ENCODE results near the gene ATXN1. TPM values are rescaled to one million over a fixed set of nuclear protein-coding genes. Genes with fewer than 3 reads are reported as not detected.

Gene ATXN1
- total and polyA plus RNA-seq, 2 of the 13 experiments (the other 11 are each of a cell fraction or from before 2014, with no cell fraction given) = 20.7 to 39.5 TPM

DNA sequence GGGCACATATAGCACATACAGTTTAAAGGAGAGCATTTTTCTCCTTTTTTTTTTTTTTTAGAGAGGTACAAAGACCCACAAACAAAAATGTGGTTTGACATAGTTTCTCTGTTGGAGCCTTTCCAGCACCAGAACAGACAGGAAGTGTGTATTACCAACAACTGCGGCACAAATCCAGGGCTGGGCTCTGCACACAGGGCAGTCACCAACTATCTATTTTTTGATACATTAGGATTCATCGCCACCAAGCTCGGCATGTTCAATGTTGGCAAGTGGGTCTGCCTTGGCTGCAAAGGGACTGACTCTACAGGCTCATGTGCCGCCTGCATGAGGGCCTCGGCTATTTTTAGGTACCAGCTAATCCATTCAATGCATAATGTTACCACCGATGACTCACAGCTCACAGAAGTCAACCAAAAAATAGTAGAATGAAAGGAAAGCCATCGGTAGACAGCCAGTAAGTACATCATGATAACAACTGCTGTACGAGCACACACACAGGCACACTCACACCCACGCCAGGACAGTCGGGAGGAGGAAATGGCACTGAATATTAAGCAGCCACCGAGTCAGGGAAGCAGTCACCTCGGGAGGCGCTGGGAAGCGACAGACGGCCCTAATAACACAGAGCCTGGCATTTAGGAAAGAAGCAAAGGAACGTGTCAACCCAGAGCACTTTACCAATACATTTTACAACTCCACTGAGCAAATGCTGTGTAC, 441.3 kb downstream of the ATXN1 start:
- no peak for TF ChIP-seq SSRP1 (CRISPR knock-in tag; IDR thresholded peaks at IDR 0.05)
- no peak for TF ChIP-seq ZFP36 (IDR thresholded peaks at IDR 0.05; ENCODE audit: borderline replicate concordance, low read depth, low read length, partially characterized antibody)
- no peak for TF ChIP-seq ZNF124 (CRISPR knock-in tag; IDR thresholded peaks at IDR 0.05)
- TF ChIP-seq SUZ12 (IDR thresholded peaks at IDR 0.05; ENCODE audit: low read depth, low read length) = no peak

DNA sequence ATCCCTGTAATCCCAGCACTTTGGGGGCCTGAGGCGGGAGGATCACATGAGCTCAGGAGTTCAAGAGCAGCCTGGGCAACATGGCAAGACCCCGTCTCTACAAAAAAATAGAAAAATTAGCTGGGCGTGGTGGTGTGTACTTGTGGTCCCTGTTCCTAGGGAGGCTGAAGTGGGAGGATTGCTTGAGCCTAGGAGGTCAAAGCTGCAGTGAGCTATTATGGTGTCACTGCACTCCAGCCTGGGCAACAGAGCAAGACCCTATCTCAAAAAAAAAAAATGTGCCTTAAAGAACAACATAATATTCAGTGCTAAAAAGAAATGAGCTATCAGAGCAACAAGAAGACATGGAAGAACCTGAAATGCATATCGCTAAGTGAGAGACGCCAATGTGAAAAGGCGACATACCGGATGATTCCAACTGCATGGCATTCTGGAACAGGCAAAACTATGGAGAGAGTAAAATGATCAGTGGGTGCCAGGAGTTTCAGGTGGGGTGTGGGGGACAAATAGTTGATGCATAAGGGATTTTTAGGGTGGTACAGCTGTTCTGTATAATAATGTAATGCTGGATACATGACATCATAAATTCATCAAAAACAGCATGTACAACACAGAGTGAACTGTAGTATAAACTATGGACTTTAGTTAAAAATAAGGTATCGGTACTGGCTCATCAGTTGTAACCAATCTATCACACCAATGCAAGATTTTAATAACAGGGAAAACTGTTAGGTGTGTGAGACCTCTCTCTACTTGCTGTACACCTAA, 442.1 kb downstream of the ATXN1 start:
- no peak for DNase-seq (ENCODE audit: low spot score)

More for the DNA sequence above, 441.3 kb downstream of the ATXN1 start:
- in situ Hi-C loops (cut with HindIII; ENCODE audit: extremely low pct_ligation_motif_present, low pct_unique_long_range_greater_than_20kb) = no loop called here
- no peak overlapping the region for H3K9ac ChIP-seq (ENCODE audit: insufficient read depth, low read depth, low read length)
- H3K4me3 ChIP-seq (replicated peaks in 1 of 3; ENCODE audit: insufficient read depth in 1 of 3, low read depth in 2 of 3, low read length in 3 of 3) = no peak overlapping the region
- peaks cover 16% of the 10 kb centered on the region for H3K4me1 ChIP-seq (ENCODE audit: insufficient read depth, low read length)
- ChIA-PET POLR2A (no interaction called here), CTCF (ENCODE audit: low intra/inter-chr PET ratio, low total read pairs) (no interaction called here)
- H3K27ac ChIP-seq (ENCODE audit: extremely low read length, insufficient read depth, low read length) = no peak overlapping the region
- H3K36me3 ChIP-seq (replicated peaks in 1 of 2; ENCODE audit: control insufficient read depth in 1 of 2, insufficient read depth in 2 of 2, low read length in 2 of 2) = peaks cover 8 to 20% of the 10 kb centered on the region in 2 experiments; a peak in 3 of 5 replicates
- 98% methylated on average over 16 of the region's 16 CpGs for WGBS (ENCODE audit: low lambda C conversion rate)
- ATAC-seq (no peak), DNase-seq (ENCODE audit: low spot score) (no peak), FAIRE-seq (no peak)
- BruUV-seq (replicated peaks) = no TSS peak
- no peak overlapping the region for H2AFZ ChIP-seq (ENCODE audit: low read length)
- intact Hi-C loops (cut with micrococcal nuclease; ENCODE audit: unreplicated experiment) = no loop called here
- no peak overlapping the region for H3K4me2 ChIP-seq (ENCODE audit: low read depth, low read length)
- H3K27me3 ChIP-seq (ENCODE audit: control insufficient read depth in 1 of 2, insufficient read depth in 2 of 2, low read length in 2 of 2) = no peaks in the 10 kb centered on the region
- no peaks in the 10 kb centered on the region for H3K79me2 ChIP-seq (ENCODE audit: insufficient read depth, low read length)
- H4K20me1 ChIP-seq (ENCODE audit: insufficient read depth, low read length) = 0 out of 2 replicates have a peak, but pooled peaks cover 3% of the 10 kb centered on the region
- no peaks in the 10 kb centered on the region for H3K9me3 ChIP-seq (ENCODE audit: low read length)

More for the DNA sequence above, 442.1 kb downstream of the ATXN1 start:
- Histone ChIP-seq H3K4me2 (ENCODE audit: low read depth, low read length) (no peak overlapping the region), H3K79me2 (ENCODE audit: insufficient read depth, low read length) (no peaks in the 10 kb centered on the region), H3K36me3 (replicated peaks in 1 of 2; ENCODE audit: control insufficient read depth in 1 of 2, insufficient read depth in 2 of 2, low read length in 2 of 2) (peaks cover 8 to 20% of the 10 kb centered on the region in 2 experiments; a peak in 2 of 5 replicates), H3K9ac (ENCODE audit: insufficient read depth, low read depth, low read length) (no peak overlapping the region), H3K27me3 (ENCODE audit: control insufficient read depth in 1 of 2, insufficient read depth in 2 of 2, low read length in 2 of 2) (no peaks in the 10 kb centered on the region), H3K4me1 (ENCODE audit: insufficient read depth, low read length) (peaks cover 8% of the 10 kb centered on the region; the same call in 1 of the 2 replicates), H4K20me1 (ENCODE audit: insufficient read depth, low read length) (0 out of 2 replicates have a peak, but pooled peaks cover 3% of the 10 kb centered on the region), H3K9me3 (ENCODE audit: low read length) (no peaks in the 10 kb centered on the region), H2AFZ (ENCODE audit: low read length) (no peak overlapping the region), H3K4me3 (replicated peaks in 1 of 3; ENCODE audit: insufficient read depth in 1 of 3, low read depth in 2 of 3, low read length in 3 of 3) (no peak overlapping the region), H3K27ac (ENCODE audit: extremely low read length, insufficient read depth, low read length) (no peak overlapping the region)
- 98% methylated on average over 8 of the region's 8 CpGs for WGBS (ENCODE audit: low lambda C conversion rate)
- no TSS peak for BruUV-seq (replicated peaks)
- in situ Hi-C loops (cut with HindIII; ENCODE audit: extremely low pct_ligation_motif_present, low pct_unique_long_range_greater_than_20kb) (no loop called here), intact Hi-C loops (cut with micrococcal nuclease; ENCODE audit: unreplicated experiment) (no loop called here)
- TF ChIP-seq ARHGAP35 (CRISPR knock-in tag; IDR thresholded peaks at IDR 0.05; ENCODE audit: borderline replicate concordance) (no peak), ATF7 (IDR thresholded peaks at IDR 0.05) (peak; percentile 70), ATF7 (CRISPR knock-in tag; IDR thresholded peaks at IDR 0.05) (no peak), ZNF121 (CRISPR knock-in tag; IDR thresholded peaks at IDR 0.05) (peak; percentile 58; the same call in 1 of the 2 replicates)
- FAIRE-seq = no peak
- CTCF ChIA-PET (ENCODE audit: low intra/inter-chr PET ratio, low total read pairs) = no interaction called here
- ATAC-seq = no peak
- POLR2A ChIA-PET = no interaction called here
